Measurements from ENCODE around the gene PELI1. TPM values are rescaled to one million over a fixed set of nuclear protein-coding genes. Genes with fewer than 3 reads are reported as not detected.
"Not testable (repeated sequence)": the region's sequence is repeated elsewhere in the genome, so short reads cannot be mapped to it uniquely, and the experiment has no call there.

PELI1 gene
- total and polyA plus RNA-seq, 8 donors, result 6.9 to 165 (median 27.5) TPM

- DNase-seq, result peak in 1 of 2 donors; percentile 34
- peaks cover 0 to 51% (median 31%) of the 10 kb centered on the region in 4 donors for H3K36me3 ChIP-seq
- no peak overlapping the region for H3K4me3 ChIP-seq
- TF ChIP-seq POLR2AphosphoS5 (IDR thresholded peaks at IDR 0.05) (peak in 1 of 3 donors; percentile 27), EP300 (IDR thresholded peaks at IDR 0.05) (no peak)
- H3K9me3 ChIP-seq, result no peaks in the 10 kb centered on the region
- intact Hi-C loops (cut with DNase I; ENCODE audit: low total_unique reads), result no loop called here
- peaks cover 16 to 74% (median 30%) of the 10 kb centered on the region in 4 donors for H3K4me1 ChIP-seq
- no peaks in the 10 kb centered on the region for H3K27me3 ChIP-seq
- H3K27ac ChIP-seq, result peak overlapping the region in 3 of 5 donors; percentile 27 to 71 (median 49)
- 14 to 25% (median 15%) methylated on average over 1 of the region's 1 CpG for WGBS, 5 donors
Observed at GRCh38 chr2:64104933-64105332, 39.3 kb downstream of the PELI1 start.

- H3K4me1 ChIP-seq, result peaks cover 6 to 54% (median 18%) of the 10 kb centered on the region in 4 donors
- 79 to 90% (median 89%) methylated on average over 7 of the region's 7 CpGs for WGBS, 5 donors
- H3K27ac ChIP-seq, result peak overlapping the region in 1 of 5 donors; percentile 3
- H3K36me3 ChIP-seq, result peaks cover 0 to 70% (median 44%) of the 10 kb centered on the region in 4 donors
- DNase-seq; H3K9me3 ChIP-seq; H3K4me3 ChIP-seq; intact Hi-C loops (cut with DNase I; ENCODE audit: low total_unique reads); H3K27me3 ChIP-seq: not testable (repeated sequence)
Observed at GRCh38 chr2:64102736-64103135, 41.5 kb downstream of the PELI1 start.

- no peaks in the 10 kb centered on the region for H3K27me3 ChIP-seq
- peaks cover 1 to 72% (median 44%) of the 10 kb centered on the region in 4 donors for H3K36me3 ChIP-seq
- no peaks in the 10 kb centered on the region for H3K9me3 ChIP-seq
- TF ChIP-seq CTCF (IDR thresholded peaks at IDR 0.05) (no peak), POLR2AphosphoS5 (IDR thresholded peaks at IDR 0.05) (no peak), POLR2A (IDR thresholded peaks at IDR 0.05) (no peak), EP300 (IDR thresholded peaks at IDR 0.05) (no peak)
- no peak overlapping the region for H3K27ac ChIP-seq
- DNase-seq, result no peak
- peaks cover 6 to 38% (median 14%) of the 10 kb centered on the region in 4 donors for H3K4me1 ChIP-seq
- intact Hi-C loops (cut with DNase I; ENCODE audit: low total_unique reads), result no loop called here
- H3K4me3 ChIP-seq, result no peak overlapping the region
Observed at GRCh38 chr2:64101141-64101591, 43.1 kb downstream of the PELI1 start.

- H3K4me3 ChIP-seq; H3K27ac ChIP-seq; DNase-seq; H3K27me3 ChIP-seq; H3K9me3 ChIP-seq; intact Hi-C loops (cut with DNase I; ENCODE audit: low total_unique reads): not testable (repeated sequence)
- peaks cover under 1 to 33% (median 9%) of the 10 kb centered on the region in 4 donors for H3K4me1 ChIP-seq
- 93 to 97% (median 96%) methylated on average over 8 of the region's 8 CpGs for WGBS, 5 donors
- peaks cover 7 to 72% (median 47%) of the 10 kb centered on the region in 4 donors for H3K36me3 ChIP-seq
Observed at GRCh38 chr2:64100584-64100983, 43.6 kb downstream of the PELI1 start.

- no peak for DNase-seq
- intact Hi-C loops (cut with DNase I; ENCODE audit: low total_unique reads), result no loop called here
- peaks cover 19 to 86% (median 61%) of the 10 kb centered on the region in 4 donors for H3K36me3 ChIP-seq
- no peaks in the 10 kb centered on the region for H3K4me1 ChIP-seq
- H3K27me3 ChIP-seq, result no peaks in the 10 kb centered on the region
- no peak overlapping the region for H3K27ac ChIP-seq
- TF ChIP-seq POLR2A (IDR thresholded peaks at IDR 0.05) (no peak), POLR2AphosphoS5 (IDR thresholded peaks at IDR 0.05) (no peak), CTCF (IDR thresholded peaks at IDR 0.05) (no peak), EP300 (IDR thresholded peaks at IDR 0.05) (no peak)
- no peaks in the 10 kb centered on the region for H3K9me3 ChIP-seq
- 84 to 92% (median 90%) methylated on average over 12 of the region's 12 CpGs for WGBS, 5 donors
- no peak overlapping the region for H3K4me3 ChIP-seq
Observed at GRCh38 chr2:64094663-64095382, 49.4 kb downstream of the PELI1 start.

- H3K4me3 ChIP-seq, result no peak overlapping the region
- H3K4me1 ChIP-seq, result no peaks in the 10 kb centered on the region
- TF ChIP-seq CTCF (IDR thresholded peaks at IDR 0.05) (no peak), EP300 (IDR thresholded peaks at IDR 0.05) (no peak), POLR2AphosphoS5 (IDR thresholded peaks at IDR 0.05) (no peak), POLR2A (IDR thresholded peaks at IDR 0.05) (no peak)
- DNase-seq, result peak in 1 of 2 donors; percentile 26
- peaks cover 19 to 71% (median 50%) of the 10 kb centered on the region in 4 donors for H3K36me3 ChIP-seq
- intact Hi-C loops (cut with DNase I; ENCODE audit: low total_unique reads), result no loop called here
- H3K27ac ChIP-seq, result no peak overlapping the region
- no peaks in the 10 kb centered on the region for H3K27me3 ChIP-seq
- no peaks in the 10 kb centered on the region for H3K9me3 ChIP-seq
- 77 to 93% (median 90%) methylated on average over 4 of the region's 4 CpGs for WGBS, 5 donors
Observed at GRCh38 chr2:64093341-64093740, 50.9 kb downstream of the PELI1 start.

All from stomach (tissue), 9 donors.